ENCODE data around the gene TMEFF2.
"Not testable (repeated sequence)": the region's sequence is repeated elsewhere in the genome, so short reads cannot be mapped to it uniquely, and the experiment has no call there.

- not testable (repeated sequence) for TF ChIP-seq EZH2 (IDR thresholded peaks at IDR 0.05; ENCODE audit: insufficient read depth, low read length); CTCF (IDR thresholded peaks at IDR 0.05; ENCODE audit: insufficient read depth, low read depth, low read length)
Measured at GRCh38 chr2:192130312-192130711, 64.4 kb downstream of the TMEFF2 start.
